Measurements from ENCODE around the gene IMMP2L.
"Not testable (repeated sequence)": the region's sequence is repeated elsewhere in the genome, so short reads cannot be mapped to it uniquely, and the experiment has no call there.

Gene IMMP2L

DNA sequence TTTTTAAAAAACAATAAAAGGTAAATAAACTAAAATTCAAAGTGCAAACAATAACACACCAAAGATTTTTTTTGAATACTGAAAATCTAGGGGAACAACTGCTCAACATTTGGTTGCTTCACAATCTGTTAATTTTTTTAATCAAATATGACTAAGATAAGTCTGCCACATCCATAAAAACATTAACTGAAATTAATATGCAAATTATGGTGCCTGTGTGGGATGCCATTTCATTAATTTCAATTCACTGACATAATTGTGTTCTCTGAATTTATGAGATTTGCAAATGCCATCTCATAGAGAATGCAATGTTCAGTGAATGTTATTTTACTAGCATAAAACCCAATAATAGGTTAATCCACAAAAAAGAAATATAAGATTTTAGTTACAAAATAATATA is 237.5 kb downstream of the IMMP2L start:
- DNase-seq = no peak

DNA sequence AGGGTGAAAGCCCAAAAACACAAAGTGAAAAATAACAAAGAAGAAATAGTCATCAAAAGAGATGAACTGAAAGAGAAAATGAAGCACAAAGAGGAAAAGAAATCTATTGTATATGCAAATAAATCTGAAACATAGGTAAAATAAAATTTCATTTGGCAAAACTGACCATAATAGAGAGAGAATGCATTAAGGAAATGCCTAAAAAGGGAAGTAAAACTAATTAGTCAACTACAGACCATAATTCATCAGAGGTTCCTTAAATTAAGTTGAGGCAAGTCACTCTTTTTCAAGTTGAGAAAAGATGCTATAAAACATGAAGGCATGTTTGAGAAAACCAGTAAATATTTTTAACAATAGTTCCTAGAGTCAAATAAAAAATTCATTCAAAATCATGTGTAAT is 238.1 kb downstream of the IMMP2L start:
- no peak for DNase-seq

DNA sequence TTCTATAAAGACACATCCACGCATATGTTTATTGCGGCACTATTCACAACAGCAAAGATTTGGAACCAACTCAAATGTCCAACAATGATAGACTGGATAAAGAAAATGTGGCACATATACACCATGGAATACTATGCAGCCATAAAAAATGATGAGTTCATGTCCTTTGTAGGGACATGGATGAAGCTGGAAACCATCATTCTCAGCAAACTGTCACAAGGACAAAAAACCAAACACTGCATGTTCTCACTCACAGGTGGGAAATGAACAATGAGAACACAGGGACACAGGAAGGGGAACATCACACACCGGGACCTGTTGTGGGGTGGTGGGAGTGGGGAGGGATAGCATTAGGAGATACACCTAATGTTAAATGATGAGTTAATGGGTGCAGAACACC is 238.6 kb downstream of the IMMP2L start:
- not testable (repeated sequence) for DNase-seq

DNA sequence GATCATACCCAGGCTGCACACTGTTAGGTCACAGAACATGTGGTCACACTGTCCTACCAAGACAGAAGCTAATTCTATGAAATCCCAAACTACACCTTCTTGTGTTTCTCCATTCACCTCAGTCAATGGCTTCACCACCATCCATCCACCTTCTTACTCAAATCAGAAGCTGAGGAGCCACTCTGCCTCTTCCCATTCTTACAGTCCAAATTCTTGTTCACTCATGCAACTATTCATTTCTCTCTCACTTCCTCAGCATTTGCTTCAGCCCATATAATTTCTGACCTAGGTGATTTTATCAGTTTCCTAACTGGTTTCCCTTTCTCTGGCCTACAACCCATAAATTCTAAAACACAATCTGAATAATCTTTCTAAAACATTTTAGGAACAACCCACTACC is 242.2 kb downstream of the IMMP2L start:
- no peak for DNase-seq

DNA sequence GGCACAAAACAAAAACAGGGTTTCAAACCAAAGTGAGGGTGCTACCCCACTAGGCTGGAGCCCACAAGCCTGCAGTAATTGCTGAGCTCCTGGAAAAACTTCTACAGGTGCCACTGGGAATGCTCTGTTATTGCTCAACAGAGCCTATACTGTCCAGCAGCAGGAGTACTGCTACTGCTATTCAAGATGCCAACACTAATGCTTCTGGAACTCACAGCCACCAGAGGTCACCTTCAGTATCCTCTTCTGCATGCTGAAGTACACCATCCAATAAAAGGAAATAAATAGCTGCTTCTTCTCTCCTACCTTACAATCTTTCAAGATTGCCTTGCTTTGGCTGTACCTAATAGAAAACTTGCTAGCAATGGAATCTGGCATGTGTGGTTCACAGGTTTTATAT is 249.3 kb downstream of the IMMP2L start:
- no peak for DNase-seq

DNA sequence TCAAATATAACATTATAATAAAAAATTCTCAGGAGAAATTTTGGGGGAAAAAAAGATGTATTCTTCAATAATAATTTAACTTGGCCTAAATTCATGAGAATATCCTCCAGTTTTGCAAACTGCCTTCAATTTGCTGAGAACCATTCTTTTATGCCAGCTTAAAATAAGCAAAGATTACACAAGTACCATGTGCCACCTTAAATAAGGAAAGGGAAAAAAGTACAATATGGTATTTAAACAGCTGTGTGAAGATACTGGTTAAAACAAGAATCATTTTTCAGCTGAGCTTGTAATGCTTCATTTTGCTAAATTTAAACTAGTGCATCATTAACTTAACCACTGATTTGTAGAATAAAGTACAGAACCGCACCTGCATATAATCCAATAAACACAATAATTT is 253.6 kb downstream of the IMMP2L start:
- DNase-seq = no peak

DNA sequence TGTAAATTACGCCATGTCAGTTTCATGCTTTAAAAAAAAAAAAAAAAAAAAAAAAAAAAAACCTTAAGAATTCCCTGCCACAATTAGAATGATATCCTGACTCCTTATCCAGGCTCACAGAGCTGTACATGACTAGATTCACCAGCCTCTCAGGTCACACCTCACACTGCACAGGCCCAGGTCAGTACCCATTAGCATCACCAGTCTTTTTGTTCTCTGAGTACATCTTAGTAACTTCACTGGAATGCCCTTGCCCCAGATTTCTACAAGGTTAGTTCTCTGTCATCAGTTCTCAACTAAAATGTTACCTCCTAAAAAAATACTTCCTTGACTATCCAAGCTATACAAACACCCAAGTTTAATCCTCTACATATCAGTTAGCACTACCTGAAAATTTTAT is 260.4 kb downstream of the IMMP2L start:
- DNase-seq = no peak

DNA sequence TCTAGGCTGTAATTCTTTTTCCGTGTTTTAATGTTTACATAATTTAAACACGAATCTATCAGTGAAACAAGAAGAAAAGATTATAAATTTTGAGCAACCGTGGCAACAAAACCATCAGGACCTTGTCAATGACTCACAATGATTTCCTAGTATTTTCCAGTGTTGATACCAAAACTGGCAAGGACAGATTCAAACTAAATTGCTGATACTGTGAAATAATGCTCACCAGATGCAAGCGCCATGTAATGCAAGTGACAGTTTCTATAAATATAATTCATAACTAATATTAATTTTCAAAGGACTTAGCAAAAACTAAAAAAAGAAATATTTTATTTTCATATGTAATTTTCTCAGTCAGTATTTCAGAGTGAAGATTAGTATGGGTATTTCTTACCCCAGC is 267.8 kb downstream of the IMMP2L start:
- DNase-seq = no peak

DNA sequence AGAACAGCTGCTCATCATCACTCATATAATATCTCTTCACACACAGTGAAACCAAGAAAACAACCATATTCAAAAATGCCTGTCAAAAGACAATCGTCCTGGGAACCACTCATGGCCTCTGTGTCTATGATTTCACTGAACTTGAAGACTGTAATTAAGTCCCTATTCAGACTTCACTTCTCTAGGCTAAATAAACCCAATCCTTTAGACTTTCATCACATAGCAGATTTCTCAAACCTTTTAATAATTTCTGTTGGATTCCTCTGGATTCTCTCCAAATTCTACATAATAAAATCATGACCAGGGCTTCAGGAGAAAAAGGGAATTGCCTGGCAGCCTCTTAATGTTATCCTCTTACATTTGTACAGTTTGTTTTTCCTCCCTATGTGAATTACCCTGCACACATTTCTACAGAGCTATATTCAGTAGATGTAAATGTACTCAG is 270.2 kb downstream of the IMMP2L start:
- DNase-seq = no peak

DNA sequence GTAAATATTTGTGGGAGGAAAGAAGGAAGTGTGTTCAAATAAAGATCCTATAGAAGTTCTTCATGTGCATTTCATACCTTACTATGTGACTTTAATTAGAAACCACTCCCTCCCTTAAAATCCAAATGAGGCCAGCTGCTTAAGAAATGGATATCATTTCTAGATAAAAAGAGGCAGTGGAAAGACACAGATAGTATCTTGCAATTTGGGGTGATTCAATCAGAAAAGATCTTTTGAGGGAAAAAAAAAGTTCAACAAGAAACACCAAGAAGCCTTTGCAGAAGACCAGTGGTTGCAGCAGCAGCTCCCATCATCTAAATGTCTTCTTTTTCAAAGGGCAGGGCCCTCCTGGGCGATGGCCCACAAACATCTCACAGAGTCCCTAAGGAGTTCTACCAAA is 271.3 kb downstream of the IMMP2L start:
- DNase-seq = no peak

DNA sequence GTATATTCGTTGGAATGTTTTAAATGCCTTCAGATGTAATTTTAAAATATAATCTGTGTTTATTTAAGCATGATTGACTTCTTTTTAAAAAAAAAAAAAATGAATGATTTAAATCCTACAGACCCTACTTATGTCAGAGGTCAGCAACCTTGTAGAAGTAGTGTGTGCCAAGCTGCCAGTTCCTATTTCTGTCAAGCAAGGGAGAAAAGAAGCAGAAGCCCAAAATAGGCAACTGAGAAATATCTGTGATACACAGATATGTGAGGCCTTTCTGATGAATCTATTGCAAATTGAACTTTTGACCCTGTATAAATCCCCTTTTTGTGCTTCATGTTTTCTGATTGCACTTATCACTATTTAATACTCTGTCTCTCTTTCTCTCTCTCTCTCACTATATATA is 271.9 kb downstream of the IMMP2L start:
- no peak for DNase-seq

DNA sequence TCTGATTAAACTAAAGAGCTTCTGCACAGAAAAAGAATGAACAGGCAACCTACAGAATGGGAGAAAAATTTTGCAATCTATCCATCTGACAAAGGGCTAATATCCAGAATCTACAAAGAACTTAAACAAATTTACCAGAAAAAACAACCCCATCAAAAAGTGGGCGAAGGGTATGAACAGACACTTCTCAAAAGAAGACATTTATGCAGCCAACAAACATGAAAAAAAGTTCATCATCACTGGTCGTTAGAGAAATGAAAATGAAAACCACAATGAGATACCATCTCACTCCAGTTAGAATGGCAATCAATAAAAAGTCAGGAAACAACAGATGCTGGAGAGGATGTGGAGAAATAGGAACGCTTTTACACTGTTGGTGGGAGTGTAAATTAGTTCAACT is 273.9 kb downstream of the IMMP2L start:
- not testable (repeated sequence) for DNase-seq

DNA sequence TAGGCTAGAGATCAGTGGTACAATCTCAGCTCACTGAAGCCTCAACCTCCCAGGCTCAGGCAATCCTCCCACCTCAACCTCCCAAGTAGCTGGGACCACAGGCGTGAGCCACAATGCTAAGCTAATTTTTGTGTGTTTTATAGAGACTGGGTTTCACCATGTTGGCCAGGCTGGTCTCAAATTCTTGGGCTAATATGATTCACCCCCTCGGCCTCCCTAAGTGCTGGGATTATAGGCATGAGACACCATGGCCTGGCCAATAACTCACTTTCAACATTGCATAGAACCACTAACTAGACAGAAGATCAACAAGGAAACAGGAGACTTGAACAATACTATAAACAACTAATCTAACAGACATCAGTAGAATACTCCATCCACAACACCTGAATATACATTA is 279.7 kb downstream of the IMMP2L start:
- DNase-seq = no peak

DNA sequence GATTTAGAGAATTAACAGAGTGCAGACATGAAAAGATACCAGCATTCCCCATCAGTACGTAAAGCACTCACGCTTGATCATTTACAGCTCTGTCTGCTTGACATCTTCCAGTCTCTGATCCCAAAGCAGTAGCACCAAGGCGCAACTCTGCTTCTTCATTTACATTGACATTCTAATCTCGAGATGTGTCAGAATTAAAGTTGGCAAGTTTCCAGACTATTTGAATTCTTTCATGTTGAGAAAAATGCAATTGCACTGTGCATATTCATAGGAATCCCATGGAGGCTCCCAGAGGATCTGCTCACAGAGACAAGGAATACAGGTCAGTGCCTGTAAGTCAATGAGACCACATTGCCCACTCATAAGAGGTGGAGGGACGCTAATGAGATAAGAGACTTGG is 287.4 kb downstream of the IMMP2L start:
- DNase-seq = no peak

DNA sequence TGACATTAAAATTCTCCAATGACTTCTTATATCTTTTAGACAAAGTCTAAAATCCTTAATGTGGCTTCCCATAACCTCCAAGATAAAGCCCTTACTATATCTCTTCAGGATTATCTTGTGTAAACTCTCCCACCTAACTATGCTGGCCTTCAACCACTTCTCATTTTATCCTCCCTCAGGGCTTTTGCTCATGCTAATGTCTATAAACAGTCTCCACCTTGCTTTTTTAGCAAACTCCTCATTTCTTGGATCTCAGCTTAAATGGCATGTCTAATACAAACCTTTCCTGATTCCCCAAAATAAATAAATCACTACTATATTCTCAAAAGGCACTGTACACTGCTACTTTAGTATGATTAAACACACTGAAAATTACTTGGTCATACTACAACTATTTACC is 290.2 kb downstream of the IMMP2L start:
- no peak for DNase-seq

DNA sequence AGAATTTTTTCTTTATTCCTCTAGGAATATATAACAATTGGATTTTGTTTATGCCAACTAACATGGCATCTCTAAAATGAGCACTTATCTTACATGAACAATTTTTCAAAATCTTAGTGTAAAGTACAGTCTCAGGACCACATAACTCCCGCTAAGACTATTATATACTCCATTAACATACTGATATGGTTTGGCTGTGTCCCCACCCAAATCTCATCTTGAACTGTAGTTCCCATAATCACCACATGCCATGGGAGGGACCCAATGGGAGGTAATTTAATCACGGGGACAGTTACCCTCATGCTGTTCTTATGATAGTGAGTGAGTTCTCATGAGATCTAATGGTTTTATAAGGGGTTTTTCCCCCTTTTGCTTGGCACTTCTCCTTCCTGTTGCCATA is 291.5 kb downstream of the IMMP2L start:
- not testable (repeated sequence) for DNase-seq

DNA sequence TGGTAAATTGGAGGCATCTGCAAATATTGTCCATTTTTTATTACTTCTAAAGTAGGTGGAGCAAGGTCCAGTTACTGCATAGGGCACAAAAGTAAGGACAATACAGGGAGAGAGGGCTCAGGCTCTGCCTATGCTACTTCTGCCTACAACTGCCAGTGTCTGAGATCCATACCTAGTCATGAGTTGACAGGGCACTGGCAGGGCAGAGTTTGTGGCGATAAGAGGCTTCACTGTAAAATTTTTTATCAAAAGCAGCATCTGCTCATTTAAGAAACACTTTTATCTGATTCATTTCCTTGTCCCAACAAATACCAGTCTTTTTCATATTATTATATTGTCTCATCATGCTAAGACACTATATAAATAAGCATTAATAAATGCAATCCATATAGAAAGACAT is 293.4 kb downstream of the IMMP2L start:
- no peak for DNase-seq

DNA sequence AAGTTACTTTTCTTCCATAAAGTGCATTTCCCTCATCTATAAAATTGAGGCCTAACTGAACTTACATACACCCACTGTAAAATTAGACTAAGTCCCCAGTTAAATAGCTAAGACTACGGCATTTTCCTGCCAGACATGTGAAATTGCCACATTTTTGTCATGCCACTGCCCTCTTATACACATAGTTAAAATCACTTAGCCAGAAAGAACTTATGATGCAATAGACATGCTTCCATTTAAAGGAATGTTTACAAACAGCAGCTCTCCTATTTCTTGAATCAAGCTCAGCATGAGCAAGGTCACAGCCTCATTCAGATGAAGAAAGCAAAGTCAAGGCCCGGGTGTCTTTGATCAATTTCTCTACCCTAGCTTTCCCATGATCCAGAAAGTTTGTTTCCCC is 295.7 kb downstream of the IMMP2L start:
- DNase-seq = no peak

DNA sequence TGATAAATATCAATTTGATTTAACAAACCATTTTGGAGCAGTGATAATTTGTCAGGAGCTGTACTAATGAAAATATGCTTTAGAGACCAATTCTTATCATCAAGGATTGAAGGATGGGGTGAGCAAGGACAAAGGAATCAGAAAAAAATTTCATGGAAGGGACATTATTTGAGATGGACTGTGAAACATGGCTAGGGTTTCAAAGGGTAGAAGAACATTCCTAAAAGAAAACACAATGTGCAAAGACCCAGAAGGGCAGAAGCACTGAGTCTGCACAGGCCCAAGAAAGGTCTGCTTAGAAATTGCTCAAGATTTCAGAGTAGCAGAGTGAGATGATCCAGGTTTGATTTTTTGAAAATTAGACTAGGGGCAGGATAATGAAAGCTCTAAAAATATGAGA is 296.9 kb downstream of the IMMP2L start:
- DNase-seq = no peak

DNA sequence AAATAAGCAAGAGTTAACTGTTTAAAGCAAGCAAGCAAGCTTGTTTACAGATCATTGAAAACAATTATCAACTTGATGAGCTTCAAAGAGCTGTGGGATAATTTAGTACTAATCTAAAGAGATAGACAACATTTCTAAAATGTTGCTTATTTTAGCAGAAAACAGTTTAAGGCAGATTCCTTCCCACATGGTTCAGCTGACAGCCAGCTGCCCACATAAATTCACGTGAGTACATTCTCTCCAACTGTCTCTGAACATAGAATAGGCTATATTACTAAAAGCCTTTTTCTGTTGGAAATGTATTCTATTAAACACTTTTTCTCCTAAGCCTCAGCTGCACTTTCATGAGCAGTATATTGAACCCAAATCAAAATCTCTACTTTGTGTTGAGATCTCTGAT is 297.3 kb downstream of the IMMP2L start:
- no peak for DNase-seq

DNA sequence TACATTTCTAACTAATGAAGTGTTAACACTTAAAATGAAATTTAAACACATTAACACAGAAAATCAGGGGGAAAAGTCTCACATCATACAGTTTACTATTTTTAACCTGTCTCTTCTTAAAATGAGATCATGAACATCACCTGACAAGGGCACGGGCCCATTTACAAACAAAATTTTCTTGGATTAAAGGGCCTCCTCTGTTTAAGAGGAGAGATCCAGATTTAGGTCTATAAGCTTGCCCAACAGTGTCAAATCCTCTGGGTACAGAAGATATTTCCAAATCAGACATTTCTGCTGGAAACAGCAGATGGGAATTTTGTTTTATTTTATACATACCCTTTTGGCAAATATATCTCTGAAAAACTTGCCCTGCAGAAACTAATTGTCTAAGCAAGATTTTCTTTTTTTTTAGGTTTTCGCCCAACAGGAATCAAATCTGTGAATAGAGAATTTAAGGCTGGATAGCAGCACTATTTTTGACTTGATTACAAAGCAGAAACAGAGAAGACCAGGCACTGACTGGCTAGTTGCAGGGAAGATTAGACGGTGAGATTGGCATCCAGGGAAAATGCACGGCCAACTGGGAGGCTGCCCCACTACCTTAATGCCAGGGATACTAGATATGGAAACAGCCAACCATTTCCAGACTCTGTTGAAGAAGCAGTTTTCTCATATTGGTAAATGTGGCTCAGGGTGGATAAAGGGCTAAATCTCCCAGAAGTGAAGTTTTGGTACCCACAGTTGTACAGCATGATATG is 298.0 kb downstream of the IMMP2L start:
- DNase-seq = no peak

DNA sequence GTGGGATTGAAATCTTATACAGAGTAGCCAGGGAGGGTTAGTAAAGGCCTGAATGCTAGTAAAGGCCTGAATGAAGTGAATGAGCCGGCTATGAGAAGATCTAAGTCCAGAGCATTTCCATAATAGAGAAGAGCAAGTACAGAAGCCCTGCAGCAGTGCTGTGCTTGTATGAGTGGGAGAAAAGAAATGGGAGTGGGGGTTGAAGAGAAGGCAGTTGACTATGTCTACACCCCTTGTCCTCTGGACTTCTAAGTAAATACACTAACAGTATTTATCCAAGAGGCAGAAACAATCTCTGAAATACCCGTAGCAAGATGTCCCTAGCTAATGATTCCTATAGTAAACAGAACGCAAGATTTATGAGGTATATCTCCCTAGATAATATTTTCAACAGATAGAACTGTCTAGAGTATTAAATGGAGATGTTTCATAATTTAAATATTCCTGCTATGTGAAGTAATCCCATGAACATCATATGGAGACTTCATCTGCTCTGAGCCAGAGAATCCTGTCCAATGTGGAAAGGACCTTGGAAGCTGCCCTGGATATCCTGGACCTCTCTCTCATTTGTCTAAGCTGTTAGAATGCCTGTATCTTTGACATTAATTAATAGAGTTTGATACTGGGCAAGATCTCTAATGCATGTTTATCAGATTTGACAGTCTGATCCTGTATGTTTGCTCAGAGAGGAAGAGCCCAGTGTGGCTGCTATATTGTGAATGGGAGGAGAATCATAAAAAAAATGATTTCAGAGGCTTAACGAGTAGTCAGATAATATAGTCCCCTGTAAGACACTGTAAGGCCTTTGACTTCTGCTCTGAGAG is 299.8 kb downstream of the IMMP2L start:
- DNase-seq = no peak

DNA sequence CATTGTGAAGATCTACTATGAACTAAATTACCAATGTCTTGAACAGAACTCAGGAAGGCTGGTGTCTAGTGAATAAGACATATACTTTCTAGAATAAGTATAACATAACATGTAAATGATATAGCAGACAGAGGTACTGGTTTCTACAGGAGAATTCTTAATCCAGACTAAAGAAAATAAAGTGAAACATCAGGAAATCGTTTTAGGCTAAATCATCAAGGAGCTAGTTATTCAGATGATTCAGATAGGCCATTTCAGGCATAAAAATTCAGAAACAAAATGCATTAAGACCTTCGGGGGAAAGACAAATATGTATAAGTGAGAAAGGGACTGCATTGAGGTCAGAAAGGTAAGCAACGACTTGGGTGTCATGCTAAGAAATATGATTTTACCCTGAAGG is 300.8 kb downstream of the IMMP2L start:
- DNase-seq = no peak

DNA sequence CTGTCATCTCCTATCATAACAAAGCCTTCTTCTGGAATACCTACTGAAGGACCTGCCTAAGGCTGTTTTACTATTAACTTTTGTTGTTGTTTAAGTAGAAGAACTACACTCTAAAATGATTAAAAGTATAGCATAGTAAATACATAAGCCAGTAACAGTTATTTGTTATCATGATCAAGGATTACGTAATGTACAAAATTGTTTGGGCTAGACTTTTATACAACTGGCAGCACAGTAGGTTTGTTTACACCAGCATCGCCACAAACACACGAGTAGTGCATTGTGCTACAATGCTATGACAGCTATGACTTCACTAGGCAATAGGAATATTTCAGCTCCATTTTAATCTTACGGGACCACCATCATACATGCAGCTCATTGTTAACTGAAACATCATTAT is 302.3 kb downstream of the IMMP2L start:
- DNase-seq = no peak

DNA sequence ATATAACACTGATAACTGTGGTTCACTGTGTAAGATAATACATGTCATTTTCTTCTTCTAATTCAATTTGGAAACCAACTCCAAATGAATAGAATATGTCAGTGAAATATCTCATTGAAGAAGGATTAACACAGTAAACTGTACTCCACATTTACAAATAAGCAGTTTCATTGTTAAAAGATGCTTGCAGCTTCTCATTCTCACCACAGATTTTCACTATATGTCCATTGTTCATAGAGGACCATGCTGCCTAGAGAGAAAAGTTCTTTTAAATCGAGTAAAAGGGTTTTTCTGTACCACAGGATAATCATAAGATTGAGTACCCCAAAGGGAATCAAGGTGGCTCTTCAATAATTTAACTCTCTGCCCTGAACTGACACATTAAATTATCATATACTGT is 305.9 kb downstream of the IMMP2L start:
- no peak for DNase-seq
